MM.1S (cell line): Measurements from ENCODE around the gene MGAT2.
A peak's percentile ranks its signal among the peaks of the same experiment; 100 is the strongest.

Source experiments
- DNase-seq: peaks from one replicate; pipeline ENCODE4 v3.0.0-alpha.2; 2015
- H2AFZ ChIP-seq: fragments of 300-600 bp; sonication (generic); 2 replicates; pipeline ENCODE4 v1.6.0; 2016; ENCODE audit warnings: antibody characterized with exemption, low read length
- H3F3A ChIP-seq: fragments of 300-600 bp; sonication (generic); 2 replicates; pipeline ENCODE4 v1.6.1; 2016; ENCODE audit warnings: mild to moderate bottlenecking, antibody characterized with exemption, low read length, moderate library complexity, mixed read lengths; ENCODE audit not compliant: insufficient read depth
- H3K27ac ChIP-seq: fragments of 300-600 bp; sonication (generic); 2 replicates; pipeline ENCODE4 v1.5.1; 2016; ENCODE audit warnings: mild to moderate bottlenecking, low read length
- H3K27me3 ChIP-seq: fragments of 300-600 bp; sonication (generic); replicated peaks from 2 replicates; pipeline ENCODE4 v1.6.0; 2016; ENCODE audit warnings: low read length; ENCODE audit not compliant: insufficient read depth
- H3K36me3 ChIP-seq: fragments of 300-600 bp; sonication (generic); replicated peaks from 2 replicates; pipeline ENCODE4 v1.6.1; 2016; ENCODE audit warnings: mild to moderate bottlenecking, low read length, mixed read lengths; ENCODE audit not compliant: insufficient read depth
- H3K4me1 ChIP-seq: fragments of 300-600 bp; sonication (generic); 2 replicates; pipeline ENCODE4 v1.6.1; 2016; ENCODE audit warnings: low read length, mixed read lengths
- H3K4me2 ChIP-seq: fragments of 300-600 bp; sonication (generic); 2 replicates; pipeline ENCODE4 v1.6.0; 2016; ENCODE audit warnings: low read depth, low read length
- H3K4me3 ChIP-seq: fragments of 300-600 bp; sonication (generic); 2 replicates; pipeline ENCODE4 v1.5.1; 2016; ENCODE audit warnings: low read length, mixed read lengths
- H3K79me2 ChIP-seq: fragments of 300-600 bp; sonication (generic); 2 replicates; pipeline ENCODE4 v1.6.1; 2016; ENCODE audit warnings: mixed run types, low read length, mixed read lengths
- H3K9ac ChIP-seq: fragments of 300-600 bp; sonication (generic); 2 replicates; pipeline ENCODE4 v1.6.1; 2016; ENCODE audit warnings: low read length, mixed read lengths
- H3K9me2 ChIP-seq: fragments of 300-600 bp; sonication (generic); replicated peaks from 2 replicates; pipeline ENCODE4 v1.6.1; 2016; ENCODE audit warnings: mild to moderate bottlenecking, low read length, mixed read lengths; ENCODE audit not compliant: insufficient read depth
- H3K9me3 ChIP-seq: fragments of 300-600 bp; sonication (generic); replicated peaks from 2 replicates; pipeline ENCODE4 v1.6.1; 2016; ENCODE audit warnings: mild to moderate bottlenecking, low read length, mixed read lengths; ENCODE audit not compliant: insufficient read depth
- H4K20me1 ChIP-seq: fragments of 300-600 bp; sonication (generic); 2 replicates; pipeline ENCODE4 v1.6.1; 2016; ENCODE audit warnings: mild to moderate bottlenecking, low read length, moderate library complexity, mixed read lengths; ENCODE audit not compliant: insufficient read depth
- CTCF ChIP-seq: fragments of 300-600 bp; sonication (generic); IDR thresholded peaks from 2 replicates; pipeline ENCODE4 v1.5.1; 2016; ENCODE audit warnings: antibody characterized with exemption, low read length, mixed read lengths
- EZH2 ChIP-seq: fragments of 300-600 bp; sonication (generic); optimal IDR thresholded peaks from 2 replicates; pipeline ENCODE3; 2017; ENCODE audit warnings: low read depth, mild to moderate bottlenecking, antibody characterized with exemption, low read length, mixed read lengths
- EZH2phosphoT487 ChIP-seq: fragments of 300-600 bp; sonication (generic); IDR thresholded peaks from 2 replicates; pipeline ENCODE4 v1.6.1; 2018; ENCODE audit warnings: antibody characterized with exemption, low read length

MGAT2 gene

GRCh38 chr14:49585803-49586672 is 34.6 kb upstream of the MGAT2 start, which contains the start of gene RPS29:
RPS29 (minus strand) TSS chr14:49586380; CDS start chr14:49586346, 34 bp downstream.
- peak within 1 kb of the TSS; percentile 82 for H3K27ac ChIP-seq
- no peaks in the 10 kb centered on the region for H3K9me2 ChIP-seq
- H3K27me3 ChIP-seq, result no peaks in the 10 kb centered on the region
- H3K4me3 ChIP-seq, result peak within 1 kb of the TSS; percentile 86
- H3K9me3 ChIP-seq, result no peaks in the 10 kb centered on the region
- peak; percentile 96 for DNase-seq
- H3K79me2 ChIP-seq, result peaks cover 44% of the 10 kb centered on the region
- H3F3A ChIP-seq, result peaks cover 13% of the 10 kb centered on the region
- H3K9ac ChIP-seq, result peak within 1 kb of the TSS; percentile 96
- H4K20me1 ChIP-seq, result peaks cover 3% of the 10 kb centered on the region; the same call in 1 of the 2 replicates
- H3K4me2 ChIP-seq, result peak within 1 kb of the TSS; percentile 45; the same call in 1 of the 2 replicates
- H3K36me3 ChIP-seq, result no peaks in the 10 kb centered on the region; the same call in 1 of the 2 replicates
- TF ChIP-seq EZH2phosphoT487 (no peak), CTCF (no peak), EZH2 (no peak)
- no peaks in the 10 kb centered on the region for H3K4me1 ChIP-seq
- peak within 1 kb of the TSS; percentile 25; the same call in 1 of the 2 replicates for H2AFZ ChIP-seq

GRCh38 chr14:49586673-49587460 is 33.7 kb upstream of the MGAT2 start:
- peak; percentile 48 for DNase-seq
- no peaks in the 10 kb centered on the region for H3K9me3 ChIP-seq
- peaks cover 3% of the 10 kb centered on the region; the same call in 1 of the 2 replicates for H4K20me1 ChIP-seq
- H3K27ac ChIP-seq, result peak overlapping the region; percentile 82; the same call in 1 of the 2 replicates
- peak overlapping the region; percentile 20; the same call in 1 of the 2 replicates for H3K4me3 ChIP-seq
- no peaks in the 10 kb centered on the region; the same call in 1 of the 2 replicates for H3K36me3 ChIP-seq
- H3F3A ChIP-seq, result peaks cover 13% of the 10 kb centered on the region
- H3K9me2 ChIP-seq, result no peaks in the 10 kb centered on the region
- no peaks in the 10 kb centered on the region for H3K4me1 ChIP-seq
- peak overlapping the region; percentile 41; the same call in 1 of the 2 replicates for H3K4me2 ChIP-seq
- peak overlapping the region; percentile 25; the same call in 1 of the 2 replicates for H2AFZ ChIP-seq
- TF ChIP-seq EZH2 (no peak), CTCF (peak; percentile 70), EZH2phosphoT487 (no peak)
- H3K9ac ChIP-seq, result no peak overlapping the region; the same call in 1 of the 2 replicates
- H3K79me2 ChIP-seq, result peaks cover 44% of the 10 kb centered on the region
- H3K27me3 ChIP-seq, result no peaks in the 10 kb centered on the region

- TF ChIP-seq EZH2, result no peak
- TF ChIP-seq CTCF, result no peak
- TF ChIP-seq EZH2phosphoT487, result no peak
- no peak overlapping the region for H3K27ac ChIP-seq
- no peaks in the 10 kb centered on the region for H4K20me1 ChIP-seq
- H3F3A ChIP-seq, result peaks cover 10% of the 10 kb centered on the region
- H3K36me3 ChIP-seq, result no peaks in the 10 kb centered on the region
- no peak overlapping the region for H3K4me2 ChIP-seq
- no peaks in the 10 kb centered on the region for H3K27me3 ChIP-seq
- no peaks in the 10 kb centered on the region for H3K4me1 ChIP-seq
- no peak for DNase-seq
- H3K9ac ChIP-seq, result no peak overlapping the region
- no peak overlapping the region for H2AFZ ChIP-seq
- no peaks in the 10 kb centered on the region for H3K9me2 ChIP-seq
- no peaks in the 10 kb centered on the region for H3K9me3 ChIP-seq
- no peak overlapping the region for H3K4me3 ChIP-seq
- H3K79me2 ChIP-seq, result peaks cover 19% of the 10 kb centered on the region
Measured at GRCh38 chr14:49589387-49589786, 31.2 kb upstream of the MGAT2 start.
